Measurements from ENCODE around the gene SH3BP5.

- TF ChIP-seq CTCF (IDR thresholded peaks at IDR 0.05) (no peak), POLR2A (IDR thresholded peaks at IDR 0.05) (no peak)
Measured at GRCh38 chr3:15283702-15284101, 48.7 kb downstream of the SH3BP5 start.

Data from Peyer's patch (tissue), 4 donors.